ENCODE data around the gene SERPINF2. TPM values are rescaled to one million over a fixed set of nuclear protein-coding genes. Genes with fewer than 3 reads are reported as not detected.

Gene SERPINF2
- total and polyA plus RNA-seq, 4 donors = 13.7 to 78.9 (median 58.0) TPM

DNA sequence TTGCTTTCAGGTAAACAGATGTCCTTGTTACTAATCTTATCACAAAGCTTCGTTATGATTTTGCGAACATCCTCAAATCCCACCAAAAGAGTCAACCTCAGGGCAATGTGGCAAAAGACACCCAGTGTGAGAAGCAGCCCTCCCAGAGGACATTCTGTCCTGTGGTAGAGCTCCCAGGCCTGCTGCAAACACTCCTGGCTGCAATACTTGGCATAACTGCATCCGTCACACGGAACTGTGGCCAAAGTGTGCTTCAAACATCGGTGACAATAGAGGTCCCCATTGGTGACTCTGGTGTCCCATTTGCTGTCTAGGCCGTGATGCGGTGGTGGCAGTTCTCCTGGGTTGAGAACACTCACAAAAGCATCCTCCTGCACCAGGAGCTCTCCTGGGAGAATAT is 57.6 kb downstream of the SERPINF2 start:
- TF ChIP-seq, protein P1, sequence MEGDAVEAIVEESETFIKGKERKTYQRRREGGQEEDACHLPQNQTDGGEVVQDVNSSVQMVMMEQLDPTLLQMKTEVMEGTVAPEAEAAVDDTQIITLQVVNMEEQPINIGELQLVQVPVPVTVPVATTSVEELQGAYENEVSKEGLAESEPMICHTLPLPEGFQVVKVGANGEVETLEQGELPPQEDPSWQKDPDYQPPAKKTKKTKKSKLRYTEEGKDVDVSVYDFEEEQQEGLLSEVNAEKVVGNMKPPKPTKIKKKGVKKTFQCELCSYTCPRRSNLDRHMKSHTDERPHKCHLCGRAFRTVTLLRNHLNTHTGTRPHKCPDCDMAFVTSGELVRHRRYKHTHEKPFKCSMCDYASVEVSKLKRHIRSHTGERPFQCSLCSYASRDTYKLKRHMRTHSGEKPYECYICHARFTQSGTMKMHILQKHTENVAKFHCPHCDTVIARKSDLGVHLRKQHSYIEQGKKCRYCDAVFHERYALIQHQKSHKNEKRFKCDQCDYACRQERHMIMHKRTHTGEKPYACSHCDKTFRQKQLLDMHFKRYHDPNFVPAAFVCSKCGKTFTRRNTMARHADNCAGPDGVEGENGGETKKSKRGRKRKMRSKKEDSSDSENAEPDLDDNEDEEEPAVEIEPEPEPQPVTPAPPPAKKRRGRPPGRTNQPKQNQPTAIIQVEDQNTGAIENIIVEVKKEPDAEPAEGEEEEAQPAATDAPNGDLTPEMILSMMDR (IDR thresholded peaks at IDR 0.05; ENCODE audit: control extremely low read depth, extremely low read depth) = no peak
- H3K9ac ChIP-seq (ENCODE audit: insufficient read depth in 1 of 2, low read length in 2 of 2) = no peak overlapping the region
- DNase-seq (no peak), ATAC-seq (ENCODE audit: insufficient read depth, low FRiP score) (no peak)
- no peaks in the 10 kb centered on the region for H3K27me3 ChIP-seq (ENCODE audit: control insufficient read depth in 3 of 3, insufficient read depth in 3 of 3, low read length in 2 of 3)
- H3K27ac ChIP-seq (ENCODE audit: low read depth in 1 of 2, low read length in 1 of 2) = peak overlapping the region in 1 of 2 donors; percentile 62
- WGBS, 2 donors = 95 to 96% methylated on average over 7 of the region's 7 CpGs
- no peaks in the 10 kb centered on the region for H3K9me3 ChIP-seq (ENCODE audit: control insufficient read depth in 4 of 4, insufficient read depth in 3 of 4, low read length in 3 of 4)
- H3K36me3 ChIP-seq (ENCODE audit: control insufficient read depth in 4 of 4, insufficient read depth in 4 of 4, low read length in 4 of 4) = peaks cover 0 to 16% (median 11%) of the 10 kb centered on the region in 4 donors
- H3K4me3 ChIP-seq = no peak overlapping the region
- no peaks in the 10 kb centered on the region for H3K4me1 ChIP-seq (ENCODE audit: control insufficient read depth in 5 of 5, insufficient read depth in 5 of 5, low read length in 5 of 5)

DNA sequence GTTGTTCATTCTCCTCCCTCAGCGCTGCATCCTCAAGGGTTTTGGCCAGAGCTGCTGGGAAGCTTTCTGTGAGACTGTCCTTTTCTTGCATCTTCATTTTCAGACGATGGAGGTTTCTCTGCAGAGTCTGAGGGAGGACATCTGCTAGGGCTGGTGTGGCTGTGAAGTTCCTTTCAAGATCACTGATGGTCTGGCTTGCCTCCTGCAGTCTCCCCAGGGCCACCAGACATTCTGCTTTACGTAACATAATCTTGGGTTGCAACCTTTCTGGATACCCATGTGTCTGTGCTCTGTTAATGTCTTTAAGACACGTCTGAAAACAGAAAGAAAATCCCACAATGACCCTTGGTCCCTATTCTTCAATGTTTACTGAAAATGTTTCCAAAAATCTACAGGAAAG is 58.0 kb downstream of the SERPINF2 start:
- Histone ChIP-seq H3K9ac (ENCODE audit: insufficient read depth in 1 of 2, low read length in 2 of 2) (no peak overlapping the region), H3K36me3 (ENCODE audit: control insufficient read depth in 4 of 4, insufficient read depth in 4 of 4, low read length in 4 of 4) (peaks cover 0 to 16% (median 11%) of the 10 kb centered on the region in 4 donors), H3K9me3 (ENCODE audit: control insufficient read depth in 4 of 4, insufficient read depth in 3 of 4, low read length in 3 of 4) (no peaks in the 10 kb centered on the region), H3K27ac (ENCODE audit: low read depth in 1 of 2, low read length in 1 of 2) (peak overlapping the region in 1 of 2 donors; percentile 62), H3K27me3 (ENCODE audit: control insufficient read depth in 3 of 3, insufficient read depth in 3 of 3, low read length in 2 of 3) (no peaks in the 10 kb centered on the region), H3K4me3 (no peak overlapping the region), H3K4me1 (ENCODE audit: control insufficient read depth in 5 of 5, insufficient read depth in 5 of 5, low read length in 5 of 5) (no peaks in the 10 kb centered on the region)
- no peak for DNase-seq
- WGBS, 2 donors = 87 to 93% methylated on average over 4 of the region's 4 CpGs
- ATAC-seq (ENCODE audit: insufficient read depth, low FRiP score) = no peak
- TF ChIP-seq, protein P1 (IDR thresholded peaks at IDR 0.05; ENCODE audit: control extremely low read depth, extremely low read depth) = no peak

DNA sequence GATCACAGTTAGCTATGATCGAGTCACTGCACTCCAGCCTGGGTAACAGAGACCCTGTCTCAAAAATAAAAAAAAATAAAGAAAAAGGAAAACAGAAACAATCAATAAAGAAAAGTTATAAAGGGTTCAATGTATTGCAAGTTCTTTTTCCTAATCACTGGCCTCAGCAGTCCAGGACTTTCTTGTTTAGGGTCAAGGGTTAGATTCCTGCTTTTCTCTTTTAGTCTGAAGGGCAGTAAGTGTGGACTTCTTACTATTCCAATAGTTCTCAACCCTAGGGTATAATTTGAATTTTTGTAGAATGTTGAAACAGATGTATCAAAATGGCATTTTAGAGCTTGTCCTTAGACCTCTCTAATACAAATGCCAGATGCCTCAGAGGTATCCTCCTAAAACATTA is 59.8 kb downstream of the SERPINF2 start:
- Histone ChIP-seq H3K27me3 (ENCODE audit: control insufficient read depth in 3 of 3, insufficient read depth in 3 of 3, low read length in 2 of 3) (no peaks in the 10 kb centered on the region), H3K36me3 (ENCODE audit: control insufficient read depth in 4 of 4, insufficient read depth in 4 of 4, low read length in 4 of 4) (peaks cover 0 to 15% (median 11%) of the 10 kb centered on the region in 4 donors), H3K9ac (ENCODE audit: insufficient read depth in 1 of 2, low read length in 2 of 2) (no peak overlapping the region), H3K4me3 (no peak overlapping the region), H3K9me3 (ENCODE audit: control insufficient read depth in 4 of 4, insufficient read depth in 3 of 4, low read length in 3 of 4) (no peaks in the 10 kb centered on the region), H3K27ac (ENCODE audit: low read depth in 1 of 2, low read length in 1 of 2) (no peak overlapping the region), H3K4me1 (ENCODE audit: control insufficient read depth in 5 of 5, insufficient read depth in 5 of 5, low read length in 5 of 5) (no peaks in the 10 kb centered on the region)
- WGBS, 2 donors = 97 to 98% methylated on average over 1 of the region's 1 CpG
- no peak for ATAC-seq (ENCODE audit: insufficient read depth, low FRiP score)
- DNase-seq = no peak
- TF ChIP-seq, protein P1 (IDR thresholded peaks at IDR 0.05; ENCODE audit: control extremely low read depth, extremely low read depth) = no peak

DNA sequence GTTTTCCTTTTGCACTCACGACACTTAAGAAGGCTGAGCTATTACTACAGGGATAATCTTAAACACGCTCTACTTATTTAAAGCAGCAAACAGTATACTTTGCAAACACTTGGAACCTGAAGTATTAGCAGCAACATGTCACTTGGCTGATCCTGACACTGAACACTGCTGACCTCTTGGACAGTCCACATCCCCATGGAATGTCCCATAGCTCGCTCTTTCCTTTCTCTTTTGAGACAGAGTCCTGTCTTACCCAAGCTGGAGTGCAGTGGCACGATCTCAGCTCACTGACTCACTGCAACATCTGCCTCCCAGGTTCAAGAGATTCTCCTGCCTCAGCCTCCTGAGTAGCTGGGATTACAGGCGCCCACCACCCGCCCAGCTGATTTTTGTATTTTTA is 60.6 kb downstream of the SERPINF2 start:
- DNase-seq (no peak), ATAC-seq (ENCODE audit: insufficient read depth, low FRiP score) (no peak)
- peaks cover 0 to 15% (median 10%) of the 10 kb centered on the region in 4 donors for H3K36me3 ChIP-seq (ENCODE audit: control insufficient read depth in 4 of 4, insufficient read depth in 4 of 4, low read length in 4 of 4)
- H3K27ac ChIP-seq (ENCODE audit: low read depth in 1 of 2, low read length in 1 of 2) = no peak overlapping the region
- WGBS, 2 donors = 87 to 96% methylated on average over 6 of the region's 6 CpGs
- TF ChIP-seq, protein P1 (IDR thresholded peaks at IDR 0.05; ENCODE audit: control extremely low read depth, extremely low read depth) = no peak
- H3K27me3 ChIP-seq (ENCODE audit: control insufficient read depth in 3 of 3, insufficient read depth in 3 of 3, low read length in 2 of 3) = no peaks in the 10 kb centered on the region
- H3K4me1 ChIP-seq (ENCODE audit: control insufficient read depth in 5 of 5, insufficient read depth in 5 of 5, low read length in 5 of 5) = no peaks in the 10 kb centered on the region
- H3K9ac ChIP-seq (ENCODE audit: insufficient read depth in 1 of 2, low read length in 2 of 2) = no peak overlapping the region
- H3K4me3 ChIP-seq = no peak overlapping the region
- H3K9me3 ChIP-seq (ENCODE audit: control insufficient read depth in 4 of 4, insufficient read depth in 3 of 4, low read length in 3 of 4) = no peaks in the 10 kb centered on the region
